Fibroblast of lung (primary cell): ENCODE results near the gene NR2F1-AS1.

Source experiments
- CTCF ChIP-seq, 2 donors: IDR thresholded peaks in 1 of 2; conservative IDR thresholded peaks in 1 of 2; 1 replicate in 1 of 2; 2 replicates in 1 of 2; pipeline ENCODE4 v1.5.1; 2011 to 2012; ENCODE audit warnings: low read length in 2 of 2, control low read depth in 1 of 2, inconsistent platforms in 1 of 2, low read depth in 1 of 2, mild to moderate bottlenecking in 1 of 2
- EZH2 ChIP-seq: IDR thresholded peaks from 2 replicates; pipeline ENCODE4 v1.5.1; 2012; ENCODE audit warnings: low read length, control low read depth, mild to moderate bottlenecking; ENCODE audit errors: missing control alignments

- no peak for TF ChIP-seq CTCF (conservative IDR thresholded peaks at IDR 0.05 in 1 of 2, IDR thresholded peaks at IDR 0.05 in 1 of 2; ENCODE audit: low read depth in 1 of 2, low read length in 2 of 2)
- no peak for TF ChIP-seq EZH2
Measured at GRCh38 chr5:93589829-93590215, 8.8 kb upstream of the NR2F1-AS1 start.
